HepG2 (cell line): ENCODE measurements around the gene CRLF1. TPM values are rescaled to one million over a fixed set of nuclear protein-coding genes. Genes with fewer than 3 reads are reported as not detected.

Experiments used
- DMAP1 ChIP-seq: IDR thresholded peaks from 2 replicates; pipeline ENCODE4 v1.6.1; 2016
- MEF2D ChIP-seq: sonication (generic); formaldehyde crosslinking; IDR thresholded peaks from 2 replicates; pipeline ENCODE4 v1.5.1; 2020; ENCODE audit warnings: mild to moderate bottlenecking, missing genetic modification reagents
- MLLT10 ChIP-seq: sonication (generic); formaldehyde crosslinking; IDR thresholded peaks from 2 replicates; pipeline ENCODE4 v1.4.0; 2020; ENCODE audit warnings: missing genetic modification reagents
- RFXANK ChIP-seq: IDR thresholded peaks from 2 replicates; pipeline ENCODE4 v1.6.1; 2016
- ZFP37 ChIP-seq: sonication (generic); formaldehyde crosslinking; IDR thresholded peaks from 2 replicates; pipeline ENCODE4 v1.4.0; 2020; ENCODE audit warnings: missing genetic modification reagents, borderline replicate concordance
- ZNF121 ChIP-seq: sonication (generic); formaldehyde crosslinking; IDR thresholded peaks from 2 replicates; pipeline ENCODE4 v1.5.0; 2020; ENCODE audit warnings: mild to moderate bottlenecking, missing genetic modification reagents
- ZNF777 ChIP-seq: sonication (generic); formaldehyde crosslinking; IDR thresholded peaks from 2 replicates; pipeline ENCODE4 v1.4.0; 2020; ENCODE audit warnings: missing genetic modification reagents
- ZNF878 ChIP-seq: sonication (generic); formaldehyde crosslinking; IDR thresholded peaks from 2 replicates; pipeline ENCODE4 v1.8.1; 2023; ENCODE audit warnings: mild to moderate bottlenecking, missing genetic modification reagents, moderate library complexity
- ZSCAN30 ChIP-seq: sonication (generic); formaldehyde crosslinking; IDR thresholded peaks from 2 replicates; pipeline ENCODE4 v1.5.0; 2020; ENCODE audit warnings: mild to moderate bottlenecking, missing genetic modification reagents
- polyA plus RNA-seq, 8 experiments: library from polyadenylated mRNA; depleted of rRNA in 3 of 8; stranded (reverse) in 7 of 8; unstranded in 1 of 8; fragments of >200 nt; fragmentation: Illumina TruSeq in 4 of 8; extraction: Trizol in 4 of 8; gene quantifications; 2 replicates each; pipeline versions ENCODE4 v1.2.1 to v1.2.3, GENCODE V29; 2011 to 2016; ENCODE audit warnings: low read depth in 4 of 8, missing spikeins in 1 of 8, mixed read lengths in 1 of 8; ENCODE audit not compliant: insufficient read depth in 1 of 8
- total RNA-seq, 5 experiments: library from RNA; depleted of rRNA; stranded (reverse); fragments of >200 nt; fragmentation: Illumina TruSeq; extraction: Trizol; gene quantifications; 2 replicates each; pipeline ENCODE4 v1.2.3, GENCODE V29; 2016; ENCODE audit warnings: low read depth in 1 of 5
- TF ChIP-seq, protein P1 (sequence below): sonication (generic); formaldehyde crosslinking; IDR thresholded peaks from 2 replicates; pipeline ENCODE4 v1.4.0; 2020; ENCODE audit warnings: mild to moderate bottlenecking, missing genetic modification reagents
- TF ChIP-seq, protein P2 (sequence below): IDR thresholded peaks from 2 replicates; pipeline ENCODE4 v1.6.1; 2016
- TF ChIP-seq, protein P3 (sequence below): sonication (generic); formaldehyde crosslinking; IDR thresholded peaks from 2 replicates; pipeline ENCODE4 v1.8.0; 2022; ENCODE audit warnings: mild to moderate bottlenecking, missing genetic modification reagents; ENCODE audit not compliant: insufficient replicate concordance

The CRLF1 gene
- total and polyA plus RNA-seq, 2 of the 13 experiments (the other 11 are each of a cell fraction or from before 2014, with no cell fraction given), result 217 to 296 TPM

DNA sequence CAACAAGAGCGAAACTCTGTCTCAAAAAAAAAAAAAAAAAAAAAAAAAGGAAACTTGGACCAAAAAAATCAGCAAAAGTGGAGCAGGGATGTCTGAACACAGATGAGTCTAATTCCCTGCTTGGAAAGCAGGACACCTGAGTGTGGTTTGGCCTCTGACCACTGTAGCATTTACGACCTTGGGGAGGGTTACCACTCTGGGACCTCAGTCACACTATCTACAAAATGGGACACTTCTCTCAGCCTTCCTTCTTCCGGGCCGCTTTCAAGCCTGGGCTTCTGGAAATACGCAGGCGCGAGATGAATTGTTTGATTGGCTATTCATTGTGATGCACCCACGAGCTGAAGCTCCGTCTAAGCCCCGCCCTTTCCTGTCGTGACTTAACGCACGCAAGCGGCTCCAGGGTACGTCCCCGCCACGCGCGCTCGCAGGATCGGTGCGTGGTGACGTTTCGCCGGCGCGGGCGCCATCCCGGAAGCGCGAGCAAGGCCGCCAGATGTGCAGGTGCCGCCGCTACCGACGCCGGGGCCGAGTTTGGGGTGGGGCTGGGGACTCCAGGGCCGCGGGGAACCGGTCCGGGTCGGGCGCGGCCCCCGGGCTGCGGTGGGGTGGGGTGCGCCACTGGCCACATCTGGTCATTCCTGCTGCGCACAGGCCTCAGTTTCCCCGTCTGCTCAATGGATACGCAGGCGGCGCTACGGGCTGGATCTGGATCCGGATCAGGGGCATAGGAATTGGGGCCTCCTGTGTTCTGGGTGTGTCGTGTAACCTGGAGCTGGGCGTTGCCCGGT, 49.0 kb downstream of the CRLF1 start, which contains the start of gene KXD1 (continued):
- TF ChIP-seq, protein P1, sequence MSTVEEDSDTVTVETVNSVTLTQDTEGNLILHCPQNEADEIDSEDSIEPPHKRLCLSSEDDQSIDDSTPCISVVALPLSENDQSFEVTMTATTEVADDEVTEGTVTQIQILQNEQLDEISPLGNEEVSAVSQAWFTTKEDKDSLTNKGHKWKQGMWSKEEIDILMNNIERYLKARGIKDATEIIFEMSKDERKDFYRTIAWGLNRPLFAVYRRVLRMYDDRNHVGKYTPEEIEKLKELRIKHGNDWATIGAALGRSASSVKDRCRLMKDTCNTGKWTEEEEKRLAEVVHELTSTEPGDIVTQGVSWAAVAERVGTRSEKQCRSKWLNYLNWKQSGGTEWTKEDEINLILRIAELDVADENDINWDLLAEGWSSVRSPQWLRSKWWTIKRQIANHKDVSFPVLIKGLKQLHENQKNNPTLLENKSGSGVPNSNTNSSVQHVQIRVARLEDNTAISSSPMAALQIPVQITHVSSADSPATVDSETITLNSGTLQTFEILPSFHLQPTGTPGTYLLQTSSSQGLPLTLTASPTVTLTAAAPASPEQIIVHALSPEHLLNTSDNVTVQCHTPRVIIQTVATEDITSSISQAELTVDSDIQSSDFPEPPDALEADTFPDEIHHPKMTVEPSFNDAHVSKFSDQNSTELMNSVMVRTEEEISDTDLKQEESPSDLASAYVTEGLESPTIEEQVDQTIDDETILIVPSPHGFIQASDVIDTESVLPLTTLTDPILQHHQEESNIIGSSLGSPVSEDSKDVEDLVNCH (CRISPR knock-in tag), result no peak
- TF ChIP-seq, protein P2, sequence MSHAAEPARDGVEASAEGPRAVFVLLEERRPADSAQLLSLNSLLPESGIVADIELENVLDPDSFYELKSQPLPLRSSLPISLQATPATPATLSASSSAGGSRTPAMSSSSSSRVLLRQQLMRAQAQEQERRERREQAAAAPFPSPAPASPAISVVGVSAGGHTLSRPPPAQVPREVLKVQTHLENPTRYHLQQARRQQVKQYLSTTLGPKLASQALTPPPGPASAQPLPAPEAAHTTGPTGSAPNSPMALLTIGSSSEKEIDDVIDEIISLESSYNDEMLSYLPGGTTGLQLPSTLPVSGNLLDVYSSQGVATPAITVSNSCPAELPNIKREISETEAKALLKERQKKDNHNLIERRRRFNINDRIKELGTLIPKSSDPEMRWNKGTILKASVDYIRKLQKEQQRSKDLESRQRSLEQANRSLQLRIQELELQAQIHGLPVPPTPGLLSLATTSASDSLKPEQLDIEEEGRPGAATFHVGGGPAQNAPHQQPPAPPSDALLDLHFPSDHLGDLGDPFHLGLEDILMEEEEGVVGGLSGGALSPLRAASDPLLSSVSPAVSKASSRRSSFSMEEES, result peak; percentile 65
- TF ChIP-seq MEF2D (CRISPR knock-in tag) (0 out of 2 replicates have a peak, but pooled peaks have one; percentile 51), ZSCAN30 (CRISPR knock-in tag) (no peak), ZFP37 (no peak), MLLT10 (CRISPR knock-in tag) (no peak), ZNF777 (CRISPR knock-in tag) (peak; percentile 50; the same call in 1 of the 2 replicates), RFXANK (peak; percentile 48; the same call in 1 of the 2 replicates), ZNF878 (CRISPR knock-in tag) (peak; percentile 69; the same call in 1 of the 2 replicates), ZNF121 (CRISPR knock-in tag) (0 out of 2 replicates have a peak, but pooled peaks have one; percentile 49), DMAP1 (CRISPR knock-in tag) (0 out of 2 replicates have a peak, but pooled peaks have one; percentile 56)
- TF ChIP-seq, protein P3, sequence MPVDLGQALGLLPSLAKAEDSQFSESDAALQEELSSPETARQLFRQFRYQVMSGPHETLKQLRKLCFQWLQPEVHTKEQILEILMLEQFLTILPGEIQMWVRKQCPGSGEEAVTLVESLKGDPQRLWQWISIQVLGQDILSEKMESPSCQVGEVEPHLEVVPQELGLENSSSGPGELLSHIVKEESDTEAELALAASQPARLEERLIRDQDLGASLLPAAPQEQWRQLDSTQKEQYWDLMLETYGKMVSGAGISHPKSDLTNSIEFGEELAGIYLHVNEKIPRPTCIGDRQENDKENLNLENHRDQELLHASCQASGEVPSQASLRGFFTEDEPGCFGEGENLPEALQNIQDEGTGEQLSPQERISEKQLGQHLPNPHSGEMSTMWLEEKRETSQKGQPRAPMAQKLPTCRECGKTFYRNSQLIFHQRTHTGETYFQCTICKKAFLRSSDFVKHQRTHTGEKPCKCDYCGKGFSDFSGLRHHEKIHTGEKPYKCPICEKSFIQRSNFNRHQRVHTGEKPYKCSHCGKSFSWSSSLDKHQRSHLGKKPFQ (CRISPR knock-in tag), result no peak
